ENCODE results near the gene TRAPPC2L.

Gene TRAPPC2L

GRCh38 chr16:88911946-88912310 is 55.0 kb downstream of the TRAPPC2L start:
- no peak for DNase-seq
